ENCODE data around the gene CRIP2.

CRIP2 gene

GRCh38 chr14:105498430-105499255, 24.0 kb downstream of the CRIP2 start:
- no peak for DNase-seq (ENCODE audit: low read depth in 2 of 2)

GRCh38 chr14:105499256-105500035, 24.8 kb downstream of the CRIP2 start:
- DNase-seq (ENCODE audit: low read depth in 2 of 2) = no peak

GRCh38 chr14:105500036-105500725, 25.6 kb downstream of the CRIP2 start:
- DNase-seq (ENCODE audit: low read depth in 2 of 2) = no peak

GRCh38 chr14:105500726-105501101, 26.1 kb downstream of the CRIP2 start:
- DNase-seq (ENCODE audit: low read depth in 2 of 2) = no peak

- no peak for DNase-seq (ENCODE audit: low read depth in 2 of 2)
These were observed 27.1 kb downstream of the CRIP2 start for GRCh38 chr14:105501504-105502291.

- no peak for DNase-seq (ENCODE audit: low read depth in 2 of 2)
These were observed 28.1 kb downstream of the CRIP2 start for GRCh38 chr14:105502446-105503295.

- DNase-seq (ENCODE audit: low read depth in 2 of 2) = no peak
These were observed 28.6 kb downstream of the CRIP2 start for GRCh38 chr14:105503296-105503640.

- no peak for DNase-seq (ENCODE audit: low read depth in 2 of 2)
These were observed 29.5 kb downstream of the CRIP2 start for GRCh38 chr14:105503935-105504692.

GRCh38 chr14:105505101-105505500, 30.5 kb downstream of the CRIP2 start:
- DNase-seq (ENCODE audit: low read depth in 2 of 2) = no peak

GRCh38 chr14:105507247-105507646, 32.6 kb downstream of the CRIP2 start:
- no peak for DNase-seq (ENCODE audit: low read depth in 2 of 2)

- DNase-seq (ENCODE audit: low read depth in 2 of 2) = no peak
These were observed 33.4 kb downstream of the CRIP2 start for GRCh38 chr14:105508069-105508468.

- DNase-seq (ENCODE audit: low read depth in 2 of 2) = no peak
These were observed 34.0 kb downstream of the CRIP2 start for GRCh38 chr14:105508601-105509000.

- no peak for DNase-seq (ENCODE audit: low read depth in 2 of 2)
These were observed 42.5 kb downstream of the CRIP2 start for GRCh38 chr14:105517096-105517495.

- no peak for DNase-seq (ENCODE audit: low read depth in 2 of 2)
These were observed 45.5 kb downstream of the CRIP2 start for GRCh38 chr14:105519946-105520698.

GRCh38 chr14:105525326-105525725, 50.7 kb downstream of the CRIP2 start:
- no peak for DNase-seq (ENCODE audit: low read depth in 2 of 2)

GRCh38 chr14:105525861-105526775, 51.5 kb downstream of the CRIP2 start, which contains the start of gene TMEM121:
Gene TMEM121 (plus strand): TSS chr14:105526583. CDS start chr14:105528835, 2,252 bp downstream.
- DNase-seq (ENCODE audit: low read depth in 2 of 2) = peak in 1 of 2 donors; percentile 41

- no peak for DNase-seq (ENCODE audit: low read depth in 2 of 2)
These were observed 52.3 kb downstream of the CRIP2 start for GRCh38 chr14:105526776-105527380.

GRCh38 chr14:105527381-105527825, 52.8 kb downstream of the CRIP2 start:
- DNase-seq (ENCODE audit: low read depth in 2 of 2) = no peak

All from stimulated activated CD4-positive, alpha-beta T cell treated with anti-CD3 and anti-CD28 coated beads, Interleukin-1b, Interleukin-23, amount 100 ng/mL, for 4 hours (primary cell).